Smooth muscle cell (in vitro differentiated cells): ENCODE data around the gene B3GALNT1. TPM values are rescaled to one million over a fixed set of nuclear protein-coding genes. Genes with fewer than 3 reads are reported as not detected.

Source experiments
- DNase-seq: peaks from one replicate; lab custom pipeline; 2025; ENCODE audit not compliant: unreplicated experiment; lab: John Stamatoyannopoulos, UW
- H2AFZ ChIP-seq: fragments of 200-600 bp; sonication (generic); 2 replicates; pipeline ENCODE4 v1.6.0; 2016; ENCODE audit warnings: antibody characterized with exemption, low read depth, mild to moderate bottlenecking
- H3F3A ChIP-seq: fragments of 200-600 bp; sonication (generic); 2 replicates; pipeline ENCODE4 v1.6.0; 2017; ENCODE audit warnings: antibody characterized with exemption, low read depth
- H3K27ac ChIP-seq: fragments of 200-600 bp; sonication (generic); 2 replicates; pipeline ENCODE4 v1.5.1; 2016; ENCODE audit warnings: low read depth, mild to moderate bottlenecking
- H3K27me3 ChIP-seq: fragments of 200-600 bp; sonication (generic); 2 replicates; pipeline ENCODE4 v1.6.1; 2016; ENCODE audit warnings: low read depth, mild to moderate bottlenecking
- H3K36me3 ChIP-seq: fragments of 200-600 bp; sonication (generic); 2 replicates; pipeline ENCODE4 v1.5.1; 2016; ENCODE audit warnings: low read depth
- H3K4me1 ChIP-seq: fragments of 200-600 bp; sonication (generic); 2 replicates; pipeline ENCODE4 v1.5.1; 2016; ENCODE audit warnings: low read depth
- H3K4me2 ChIP-seq: fragments of 200-600 bp; sonication (generic); 2 replicates; pipeline ENCODE4 v1.6.0; 2016; ENCODE audit warnings: mild to moderate bottlenecking
- H3K4me3 ChIP-seq: fragments of 200-600 bp; sonication (generic); 2 replicates; pipeline ENCODE4 v1.5.1; 2016; ENCODE audit warnings: mild to moderate bottlenecking
- H3K79me2 ChIP-seq: fragments of 200-600 bp; sonication (generic); 2 replicates; pipeline ENCODE4 v1.6.0; 2016; ENCODE audit warnings: low read depth, mild to moderate bottlenecking
- H3K9ac ChIP-seq: fragments of 200-600 bp; sonication (generic); 2 replicates; pipeline ENCODE4 v1.6.0; 2016; ENCODE audit warnings: low read depth
- H3K9me3 ChIP-seq: fragments of 200-600 bp; sonication (generic); replicated peaks from 2 replicates; pipeline ENCODE4 v1.5.1; 2016; ENCODE audit warnings: low read depth
- H4K20me1 ChIP-seq: fragments of 200-600 bp; sonication (generic); 2 replicates; pipeline ENCODE4 v1.6.0; 2016; ENCODE audit warnings: low read depth
- CTCF ChIP-seq: fragments of 200-600 bp; sonication (generic); IDR thresholded peaks from 2 replicates; pipeline ENCODE4 v1.5.1; 2017; ENCODE audit warnings: borderline replicate concordance, mild to moderate bottlenecking, antibody characterized with exemption; ENCODE audit not compliant: insufficient read depth, poor library complexity, severe bottlenecking
- WGBS: methylation state at CpG from one replicate; pipeline ENCODE4 v1.1.7; 2016; ENCODE audit warnings: low lambda C conversion rate; 5-methylcytosine and 5-hydroxymethylcytosine counted together
- polyA plus RNA-seq: library from polyadenylated mRNA; unstranded; fragments of >200 nt; fragmentation: Nextera tagmentation; extraction: Ambion mirVana; gene quantifications from 2 replicates; pipeline ENCODE4 v1.2.1, GENCODE V29; 2016
- total RNA-seq: library from RNA; depleted of rRNA; stranded (reverse); fragments of >200 nt; gene quantifications from 2 replicates; pipeline ENCODE4 v1.2.3, GENCODE V29; 2014

The B3GALNT1 gene
- total and polyA plus RNA-seq, 2 experiments from 2014 or later: 4.1 to 10.2 TPM

- Histone ChIP-seq H3K9ac (no peak overlapping the region), H3K4me1 (peaks cover 4% of the 10 kb centered on the region), H3K27me3 (no peaks in the 10 kb centered on the region), H2AFZ (no peak overlapping the region), H3K36me3 (no peaks in the 10 kb centered on the region), H3K4me2 (no peak overlapping the region), H3K79me2 (no peaks in the 10 kb centered on the region), H3K27ac (no peak overlapping the region), H3K4me3 (no peak overlapping the region), H4K20me1 (no peaks in the 10 kb centered on the region), H3K9me3 (no peaks in the 10 kb centered on the region), H3F3A (no peaks in the 10 kb centered on the region)
- 91% methylated on average over 1 of the region's 1 CpG for WGBS
- TF ChIP-seq CTCF: no peak
- no peak for DNase-seq
Observed at GRCh38 chr3:161108840-161109239, 3.7 kb upstream of the B3GALNT1 start.

DNA sequence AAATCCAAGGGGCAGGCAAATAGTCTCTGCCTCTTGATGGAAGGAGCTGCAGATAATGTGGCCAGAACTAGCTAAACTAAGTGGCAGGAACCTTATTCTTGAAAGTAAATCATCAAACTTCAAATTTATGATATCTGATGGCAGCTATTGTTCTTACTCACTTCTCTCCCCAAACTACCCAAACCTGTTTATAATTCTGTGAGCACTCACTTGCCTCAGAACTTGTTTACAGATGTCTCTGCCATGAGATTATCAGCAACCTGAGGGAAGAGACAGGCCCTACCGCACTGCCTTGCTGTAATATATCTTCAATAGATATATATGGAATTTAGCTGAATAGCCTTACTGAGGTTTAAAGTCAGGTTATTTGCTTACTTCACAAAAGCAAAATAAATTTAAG, 2.2 kb upstream of the B3GALNT1 start:
- no peak for DNase-seq
- Histone ChIP-seq H3K27ac (no peak overlapping the region), H3K27me3 (no peaks in the 10 kb centered on the region), H3K4me3 (no peak overlapping the region), H3K36me3 (no peaks in the 10 kb centered on the region), H2AFZ (no peak overlapping the region), H3K4me1 (peaks cover 4% of the 10 kb centered on the region), H3K9me3 (no peaks in the 10 kb centered on the region), H3F3A (no peaks in the 10 kb centered on the region), H3K79me2 (no peaks in the 10 kb centered on the region), H3K4me2 (no peak overlapping the region), H4K20me1 (no peaks in the 10 kb centered on the region), H3K9ac (no peak overlapping the region)
- 82% methylated on average over 1 of the region's 1 CpG for WGBS
- TF ChIP-seq CTCF: no peak

DNA sequence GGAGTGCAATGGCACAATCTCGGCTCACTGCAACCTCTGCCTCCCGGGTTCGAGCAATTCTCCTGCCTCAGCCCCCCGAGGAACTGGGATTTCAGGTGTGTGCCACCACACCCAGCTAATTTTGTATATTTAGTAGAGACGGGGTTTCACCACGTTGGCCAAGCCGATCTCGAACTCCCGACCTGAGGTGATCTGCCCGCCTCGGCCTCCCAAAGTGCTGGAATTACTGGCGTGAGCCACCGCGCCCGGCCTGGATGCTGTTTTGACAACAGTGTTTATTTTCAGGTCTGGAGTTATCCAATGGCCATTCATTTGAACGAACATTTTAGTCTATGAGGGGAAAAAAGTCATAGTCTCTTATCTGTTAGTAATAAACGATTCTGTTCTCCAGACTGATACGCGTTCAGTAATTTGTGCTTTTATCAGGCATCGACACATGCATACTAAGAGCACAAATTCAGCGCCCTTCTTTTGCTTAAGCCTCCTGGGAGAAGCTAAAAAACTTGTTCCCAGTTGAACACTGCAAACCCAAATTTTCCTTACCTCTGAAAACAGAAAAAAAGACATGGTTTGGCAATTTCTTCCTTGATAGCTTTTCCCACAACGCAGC, 1.3 kb downstream of the B3GALNT1 start:
- Histone ChIP-seq H3K4me2 (peak overlapping the region; percentile 97), H3K9ac (no peak overlapping the region), H3K27me3 (no peaks in the 10 kb centered on the region), H3F3A (no peaks in the 10 kb centered on the region), H3K36me3 (no peaks in the 10 kb centered on the region), H2AFZ (peak overlapping the region; percentile 97), H3K27ac (no peak overlapping the region), H4K20me1 (no peaks in the 10 kb centered on the region), H3K79me2 (no peaks in the 10 kb centered on the region), H3K9me3 (no peaks in the 10 kb centered on the region), H3K4me1 (peaks cover 4% of the 10 kb centered on the region), H3K4me3 (peak overlapping the region; percentile 84)
- TF ChIP-seq CTCF: no peak
- 94% methylated on average over 22 of the region's 22 CpGs for WGBS
- DNase-seq: no peak

- H3K27me3 ChIP-seq: no peaks in the 10 kb centered on the region
- DNase-seq: no peak
- H3K36me3 ChIP-seq: no peaks in the 10 kb centered on the region
- no peak overlapping the region for H2AFZ ChIP-seq
- H3F3A ChIP-seq: no peaks in the 10 kb centered on the region
- no peak overlapping the region for H3K27ac ChIP-seq
- TF ChIP-seq CTCF: no peak
- no peak overlapping the region for H3K4me2 ChIP-seq
- WGBS: 70% methylated on average over 3 of the region's 3 CpGs
- H4K20me1 ChIP-seq: no peaks in the 10 kb centered on the region
- H3K4me3 ChIP-seq: no peak overlapping the region
- no peaks in the 10 kb centered on the region for H3K79me2 ChIP-seq
- no peaks in the 10 kb centered on the region for H3K9me3 ChIP-seq
- no peak overlapping the region for H3K9ac ChIP-seq
- peaks cover 4% of the 10 kb centered on the region for H3K4me1 ChIP-seq
Observed at GRCh38 chr3:161101609-161102008, 3.5 kb downstream of the B3GALNT1 start.
